H1 (cell line): ENCODE results near the gene ARHGAP10.

Experiments used
- CREB1 ChIP-seq: IDR thresholded peaks from 2 replicates; pipeline ENCODE4 v1.6.1; 2012; ENCODE audit warnings: inconsistent platforms
- EP300 ChIP-seq, 2 experiments: IDR thresholded peaks; 1 replicate in 1 of 2; 2 replicates in 1 of 2; pipeline ENCODE4 v1.6.1; 2011 to 2012; ENCODE audit warnings: low read depth in 2 of 2, low read length in 2 of 2, mild to moderate bottlenecking in 2 of 2, borderline replicate concordance in 1 of 2, inconsistent platforms in 1 of 2, moderate library complexity in 1 of 2
- EZH2 ChIP-seq: fragments of 200-600 bp; sonication (generic); IDR thresholded peaks from 2 replicates; pipeline ENCODE4 v1.7.1; 2012; ENCODE audit warnings: low read depth, mild to moderate bottlenecking, moderate library complexity, low read length, inconsistent platforms; ENCODE audit not compliant: severe bottlenecking
- GTF2F1 ChIP-seq: IDR thresholded peaks from 2 replicates; pipeline ENCODE4 v1.6.1; 2012; ENCODE audit warnings: low read depth, low read length, improper control_type of control experiment, borderline replicate concordance
- KDM4A ChIP-seq: IDR thresholded peaks from one replicate; pipeline ENCODE4 v1.7.1; 2012; ENCODE audit warnings: low read depth, mild to moderate bottlenecking, moderate library complexity, low read length, inconsistent platforms; ENCODE audit not compliant: severe bottlenecking
- POLR2A ChIP-seq, 2 experiments: IDR thresholded peaks; 1 replicate in 1 of 2; 2 replicates in 1 of 2; pipeline ENCODE4 v1.6.1; 2011; ENCODE audit warnings: low read depth in 2 of 2, low read length in 2 of 2, mild to moderate bottlenecking in 2 of 2; ENCODE audit errors: control extremely low read depth in 1 of 2
- RNF2 ChIP-seq: fragments of 200-900, 300-1000 bp; sonication (generic); IDR thresholded peaks from 2 replicates; pipeline ENCODE4 v1.7.1; 2016; ENCODE audit warnings: borderline replicate concordance, low read depth, mild to moderate bottlenecking, antibody characterized with exemption, low read length; ENCODE audit not compliant: poor library complexity, severe bottlenecking; ENCODE audit errors: missing control alignments
- SP2 ChIP-seq: IDR thresholded peaks from 2 replicates; pipeline ENCODE4 v1.6.1; 2012; ENCODE audit warnings: mild to moderate bottlenecking, low read length, inconsistent platforms
- TF ChIP-seq, protein P1 (sequence below): IDR thresholded peaks from 2 replicates; pipeline ENCODE4 v1.6.1; 2011; ENCODE audit warnings: low read length, improper control_type of control experiment
- TF ChIP-seq, protein P2 (sequence below), 3 experiments: IDR thresholded peaks; 1 replicate in 2 of 3; 2 replicates in 1 of 3; pipeline versions ENCODE4 v1.5.1 to v1.6.1; 2011; ENCODE audit warnings: low read length in 3 of 3, mild to moderate bottlenecking in 3 of 3, inconsistent platforms in 2 of 3, low read depth in 1 of 3, moderate library complexity in 1 of 3; ENCODE audit not compliant: insufficient read depth in 1 of 3; ENCODE audit errors: control extremely low read depth in 1 of 3

DNA sequence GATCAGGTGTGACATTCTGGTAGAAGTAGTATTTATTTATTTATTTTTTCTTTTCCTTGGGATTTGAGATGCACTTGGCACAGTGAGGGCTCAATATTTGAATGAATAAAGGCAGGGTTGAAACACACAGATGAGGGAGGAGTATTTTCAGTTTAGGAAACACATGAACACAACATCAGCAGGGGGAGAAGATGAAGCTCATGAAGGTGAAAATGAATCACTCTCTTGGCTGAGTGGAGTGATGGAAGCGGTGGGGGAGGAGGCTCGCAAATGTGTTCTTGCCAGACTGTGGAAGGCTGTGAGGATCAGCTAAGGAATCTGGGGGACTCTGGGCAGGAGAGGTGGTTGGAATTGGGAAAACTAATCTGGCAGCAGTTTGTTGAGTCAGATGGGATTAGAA lies 55.3 kb downstream of the ARHGAP10 start:
- TF ChIP-seq GTF2F1 (no peak), KDM4A (no peak), CREB1 (no peak), POLR2A (IDR thresholded peaks at IDR 0.05; ENCODE audit: control extremely low read depth in 1 of 2, low read depth in 2 of 2, low read length in 2 of 2) (no peak), EP300 (IDR thresholded peaks at IDR 0.05; ENCODE audit: borderline replicate concordance in 1 of 2, low read depth in 2 of 2, low read length in 2 of 2) (no peak), EZH2 (no peak), SP2 (no peak), RNF2 (no peak)
- TF ChIP-seq, protein P1, sequence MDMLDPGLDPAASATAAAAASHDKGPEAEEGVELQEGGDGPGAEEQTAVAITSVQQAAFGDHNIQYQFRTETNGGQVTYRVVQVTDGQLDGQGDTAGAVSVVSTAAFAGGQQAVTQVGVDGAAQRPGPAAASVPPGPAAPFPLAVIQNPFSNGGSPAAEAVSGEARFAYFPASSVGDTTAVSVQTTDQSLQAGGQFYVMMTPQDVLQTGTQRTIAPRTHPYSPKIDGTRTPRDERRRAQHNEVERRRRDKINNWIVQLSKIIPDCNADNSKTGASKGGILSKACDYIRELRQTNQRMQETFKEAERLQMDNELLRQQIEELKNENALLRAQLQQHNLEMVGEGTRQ = no peak
- TF ChIP-seq, protein P2, sequence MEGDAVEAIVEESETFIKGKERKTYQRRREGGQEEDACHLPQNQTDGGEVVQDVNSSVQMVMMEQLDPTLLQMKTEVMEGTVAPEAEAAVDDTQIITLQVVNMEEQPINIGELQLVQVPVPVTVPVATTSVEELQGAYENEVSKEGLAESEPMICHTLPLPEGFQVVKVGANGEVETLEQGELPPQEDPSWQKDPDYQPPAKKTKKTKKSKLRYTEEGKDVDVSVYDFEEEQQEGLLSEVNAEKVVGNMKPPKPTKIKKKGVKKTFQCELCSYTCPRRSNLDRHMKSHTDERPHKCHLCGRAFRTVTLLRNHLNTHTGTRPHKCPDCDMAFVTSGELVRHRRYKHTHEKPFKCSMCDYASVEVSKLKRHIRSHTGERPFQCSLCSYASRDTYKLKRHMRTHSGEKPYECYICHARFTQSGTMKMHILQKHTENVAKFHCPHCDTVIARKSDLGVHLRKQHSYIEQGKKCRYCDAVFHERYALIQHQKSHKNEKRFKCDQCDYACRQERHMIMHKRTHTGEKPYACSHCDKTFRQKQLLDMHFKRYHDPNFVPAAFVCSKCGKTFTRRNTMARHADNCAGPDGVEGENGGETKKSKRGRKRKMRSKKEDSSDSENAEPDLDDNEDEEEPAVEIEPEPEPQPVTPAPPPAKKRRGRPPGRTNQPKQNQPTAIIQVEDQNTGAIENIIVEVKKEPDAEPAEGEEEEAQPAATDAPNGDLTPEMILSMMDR (IDR thresholded peaks at IDR 0.05; ENCODE audit: control extremely low read depth in 1 of 3, insufficient read depth in 1 of 3, low read depth in 1 of 3, low read length in 3 of 3) = no peak
